WTC11 (cell line): ENCODE data around the gene PDE6B. TPM values are rescaled to one million over a fixed set of nuclear protein-coding genes. Genes with fewer than 3 reads are reported as not detected.

ENCODE experiments used
- ATAC-seq: fragments of 200-7000 bp; cut with Tn5 transposase; 2 replicates; pipeline ENCODE4 v1.10.0; 2021; ENCODE audit warnings: mild to moderate bottlenecking, moderate library complexity
- CTCF ChIA-PET: fragments of 300-600 bp; sonication (Branson Sonifier 250); formaldehyde crosslinking; loops from one replicate; lab custom pipeline; 2021; ENCODE audit warnings: antibody characterized with exemption; lab: Charles Lee
- POLR2A ChIA-PET: fragments of 350-600 bp; sonication (Branson Sonifier 250); formaldehyde crosslinking; loops from one replicate; lab custom pipeline; 2021; ENCODE audit warnings: antibody characterized with exemption; lab: Charles Lee
- DNase-seq: peaks from one replicate; pipeline ENCODE4 v3.0.0; 2021; ENCODE audit warnings: low spot score
- H3K27ac Mint-ChIP-seq: 2 replicates; pipeline ENCODE4 v1.8.0; 2021; ENCODE audit warnings: mixed read lengths
- H3K27me3 Mint-ChIP-seq: 2 replicates; pipeline ENCODE4 v1.8.0; 2021; ENCODE audit warnings: low read depth, mild to moderate bottlenecking, moderate library complexity, mixed read lengths
- H3K36me3 Mint-ChIP-seq: 2 replicates; pipeline ENCODE4 v1.8.0; 2021; ENCODE audit warnings: mixed read lengths
- H3K4me1 Mint-ChIP-seq: 2 replicates; pipeline ENCODE4 v1.8.0; 2022; ENCODE audit warnings: mixed read lengths
- H3K4me3 Mint-ChIP-seq: 2 replicates; pipeline ENCODE4 v1.8.0; 2021; ENCODE audit warnings: mild to moderate bottlenecking, moderate library complexity, mixed read lengths
- H3K9me3 Mint-ChIP-seq: 2 replicates; pipeline ENCODE4 v1.8.0; 2021; ENCODE audit warnings: mixed read lengths
- E2F1 ChIP-seq: sonication (generic); formaldehyde crosslinking; IDR thresholded peaks from 2 replicates; pipeline ENCODE4 v1.8.0; 2022; ENCODE audit warnings: mild to moderate bottlenecking, missing genetic modification reagents
- GABPB1 ChIP-seq: sonication (generic); formaldehyde crosslinking; IDR thresholded peaks from 2 replicates; pipeline ENCODE4 v1.8.1; 2023; ENCODE audit warnings: mild to moderate bottlenecking, missing genetic modification reagents
- GTF2I ChIP-seq: fragments of 250-450 bp; sonication (Bioruptor Pico); conservative IDR thresholded peaks from 2 replicates; pipeline ENCODE4 v1.4.0; 2021; ENCODE audit warnings: mild to moderate bottlenecking
- HMGA2 ChIP-seq: fragments of 250-450 bp; sonication (Bioruptor Pico); IDR thresholded peaks from 2 replicates; pipeline ENCODE4 v1.4.0; 2021; ENCODE audit warnings: mild to moderate bottlenecking, moderate library complexity
- JAZF1 ChIP-seq: fragments of 250-450 bp; sonication (Bioruptor Pico); IDR thresholded peaks from 2 replicates; pipeline ENCODE4 v1.9.0; 2021; ENCODE audit warnings: moderate library complexity, mild to moderate bottlenecking, inconsistent platforms
- MAX ChIP-seq: sonication (generic); formaldehyde crosslinking; IDR thresholded peaks from 2 replicates; pipeline ENCODE4 v1.8.0; 2022; ENCODE audit warnings: mild to moderate bottlenecking, missing genetic modification reagents
- MYBL2 ChIP-seq: sonication (generic); formaldehyde crosslinking; IDR thresholded peaks from 2 replicates; pipeline ENCODE4 v1.8.1; 2023; ENCODE audit warnings: mild to moderate bottlenecking, moderate library complexity, missing genetic modification reagents
- NFATC4 ChIP-seq: fragments of 250-450 bp; sonication (Bioruptor Pico); IDR thresholded peaks from 2 replicates; pipeline ENCODE4 v1.9.0; 2021; ENCODE audit warnings: mild to moderate bottlenecking
- PRDM15 ChIP-seq: sonication (generic); formaldehyde crosslinking; IDR thresholded peaks from 2 replicates; pipeline ENCODE4 v1.8.0; 2022; ENCODE audit warnings: missing genetic modification reagents
- SP1 ChIP-seq: sonication (generic); formaldehyde crosslinking; conservative IDR thresholded peaks from 2 replicates; pipeline ENCODE4 v1.8.1; 2022; ENCODE audit warnings: missing genetic modification reagents
- ZNF281 ChIP-seq: sonication (generic); formaldehyde crosslinking; IDR thresholded peaks from 2 replicates; pipeline ENCODE4 v1.8.0; 2023; ENCODE audit warnings: mild to moderate bottlenecking, missing genetic modification reagents
- total RNA-seq: library from RNA; stranded (reverse); gene quantifications from 3 replicates; pipeline ENCODE4 v1.2.3, GENCODE V29; 2021
- TF ChIP-seq, protein P1 (sequence below): fragments of 200-600 bp; IDR thresholded peaks from 2 replicates; pipeline ENCODE4 v1.8.0; 2022; ENCODE audit warnings: antibody characterized with exemption
- TF ChIP-seq, protein P2 (sequence below): sonication (generic); formaldehyde crosslinking; IDR thresholded peaks from 2 replicates; pipeline ENCODE4 v1.8.1; 2023; ENCODE audit warnings: mild to moderate bottlenecking, moderate library complexity, missing genetic modification reagents
- TF ChIP-seq, protein P3 (sequence below): fragments of 250-450 bp; sonication (Bioruptor Pico); IDR thresholded peaks from 2 replicates; pipeline ENCODE4 v2.1.2; 2022; ENCODE audit warnings: mild to moderate bottlenecking, moderate library complexity

PDE6B gene
- total RNA-seq, 1 experiment from 2014 or later, result 7.1 TPM

GRCh38 chr4:683247-683897 is 58.0 kb downstream of the PDE6B start (continued):
- TF ChIP-seq PRDM15 (CRISPR knock-in tag) (no peak), MYBL2 (CRISPR knock-in tag) (no peak), HMGA2 (CRISPR knock-in tag) (no peak), E2F1 (no peak)

GRCh38 chr4:683982-684622 is 58.7 kb downstream of the PDE6B start:
- peaks cover 9% of the 10 kb centered on the region; the same call in 1 of the 2 replicates for H3K4me1 Mint-ChIP-seq
- no peak overlapping the region for H3K27ac Mint-ChIP-seq
- no peaks in the 10 kb centered on the region for H3K9me3 Mint-ChIP-seq
- ChIA-PET POLR2A (no interaction called here), CTCF (interaction anchor here (0.5 to 3.5 kb wide), 46 partner anchors 8 to 502 kb away, joined by 3 to 67 read pairs (median 5); partner anchors contain the start of genes ATP5ME, GAK, MYL5 and PCGF3)
- H3K27me3 Mint-ChIP-seq, result no peaks in the 10 kb centered on the region; the same call in 1 of the 2 replicates
- H3K36me3 Mint-ChIP-seq, result no peaks in the 10 kb centered on the region
- TF ChIP-seq GTF2I, result no peak
- TF ChIP-seq ZNF281 (CRISPR knock-in tag), result no peak
- peak; percentile 66 for TF ChIP-seq SP1 (CRISPR knock-in tag)
- TF ChIP-seq GABPB1 (CRISPR knock-in tag), result 0 out of 2 replicates have a peak, but pooled peaks have one; percentile 25
- TF ChIP-seq, protein P1, sequence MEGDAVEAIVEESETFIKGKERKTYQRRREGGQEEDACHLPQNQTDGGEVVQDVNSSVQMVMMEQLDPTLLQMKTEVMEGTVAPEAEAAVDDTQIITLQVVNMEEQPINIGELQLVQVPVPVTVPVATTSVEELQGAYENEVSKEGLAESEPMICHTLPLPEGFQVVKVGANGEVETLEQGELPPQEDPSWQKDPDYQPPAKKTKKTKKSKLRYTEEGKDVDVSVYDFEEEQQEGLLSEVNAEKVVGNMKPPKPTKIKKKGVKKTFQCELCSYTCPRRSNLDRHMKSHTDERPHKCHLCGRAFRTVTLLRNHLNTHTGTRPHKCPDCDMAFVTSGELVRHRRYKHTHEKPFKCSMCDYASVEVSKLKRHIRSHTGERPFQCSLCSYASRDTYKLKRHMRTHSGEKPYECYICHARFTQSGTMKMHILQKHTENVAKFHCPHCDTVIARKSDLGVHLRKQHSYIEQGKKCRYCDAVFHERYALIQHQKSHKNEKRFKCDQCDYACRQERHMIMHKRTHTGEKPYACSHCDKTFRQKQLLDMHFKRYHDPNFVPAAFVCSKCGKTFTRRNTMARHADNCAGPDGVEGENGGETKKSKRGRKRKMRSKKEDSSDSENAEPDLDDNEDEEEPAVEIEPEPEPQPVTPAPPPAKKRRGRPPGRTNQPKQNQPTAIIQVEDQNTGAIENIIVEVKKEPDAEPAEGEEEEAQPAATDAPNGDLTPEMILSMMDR, result peak; percentile 89
- TF ChIP-seq MAX, result no peak; the same call in 1 of the 2 replicates
- no peak for TF ChIP-seq JAZF1 (CRISPR knock-in tag)
- TF ChIP-seq NFATC4 (CRISPR knock-in tag), result 0 out of 2 replicates have a peak, but pooled peaks have one; percentile 36
- TF ChIP-seq, protein P2, sequence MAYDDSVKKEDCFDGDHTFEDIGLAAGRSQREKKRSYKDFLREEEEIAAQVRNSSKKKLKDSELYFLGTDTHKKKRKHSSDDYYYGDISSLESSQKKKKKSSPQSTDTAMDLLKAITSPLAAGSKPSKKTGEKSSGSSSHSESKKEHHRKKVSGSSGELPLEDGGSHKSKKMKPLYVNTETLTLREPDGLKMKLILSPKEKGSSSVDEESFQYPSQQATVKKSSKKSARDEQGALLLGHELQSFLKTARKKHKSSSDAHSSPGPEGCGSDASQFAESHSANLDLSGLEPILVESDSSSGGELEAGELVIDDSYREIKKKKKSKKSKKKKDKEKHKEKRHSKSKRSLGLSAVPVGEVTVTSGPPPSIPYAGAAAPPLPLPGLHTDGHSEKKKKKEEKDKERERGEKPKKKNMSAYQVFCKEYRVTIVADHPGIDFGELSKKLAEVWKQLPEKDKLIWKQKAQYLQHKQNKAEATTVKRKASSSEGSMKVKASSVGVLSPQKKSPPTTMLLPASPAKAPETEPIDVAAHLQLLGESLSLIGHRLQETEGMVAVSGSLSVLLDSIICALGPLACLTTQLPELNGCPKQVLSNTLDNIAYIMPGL (CRISPR knock-in tag), result 0 out of 2 replicates have a peak, but pooled peaks have one; percentile 38
- TF ChIP-seq, protein P3, sequence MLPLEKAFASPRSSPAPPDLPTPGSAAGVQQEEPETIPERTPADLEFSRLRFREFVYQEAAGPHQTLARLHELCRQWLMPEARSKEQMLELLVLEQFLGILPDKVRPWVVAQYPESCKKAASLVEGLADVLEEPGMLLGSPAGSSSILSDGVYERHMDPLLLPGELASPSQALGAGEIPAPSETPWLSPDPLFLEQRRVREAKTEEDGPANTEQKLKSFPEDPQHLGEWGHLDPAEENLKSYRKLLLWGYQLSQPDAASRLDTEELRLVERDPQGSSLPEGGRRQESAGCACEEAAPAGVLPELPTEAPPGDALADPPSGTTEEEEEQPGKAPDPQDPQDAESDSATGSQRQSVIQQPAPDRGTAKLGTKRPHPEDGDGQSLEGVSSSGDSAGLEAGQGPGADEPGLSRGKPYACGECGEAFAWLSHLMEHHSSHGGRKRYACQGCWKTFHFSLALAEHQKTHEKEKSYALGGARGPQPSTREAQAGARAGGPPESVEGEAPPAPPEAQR, result no peak
- DNase-seq, result peak; percentile 89
- no peak overlapping the region for H3K4me3 Mint-ChIP-seq
- peak; percentile 61 for ATAC-seq
